GM19397 (cell line): ENCODE measurements around the gene KLF15.

Experiments
- ATAC-seq: cut with Tn5 transposase; IDR thresholded peaks from one replicate; pipeline ENCODE4 v1.9.1; 2021; ENCODE audit warnings: mild to moderate bottlenecking, moderate library complexity; ENCODE audit not compliant: unreplicated experiment

The KLF15 gene

GRCh38 chr3:126389794-126390146 is 32.6 kb upstream of the KLF15 start:
- ATAC-seq, result no peak

- no peak for ATAC-seq
These were observed 32.0 kb upstream of the KLF15 start for GRCh38 chr3:126389112-126389793.

DNA sequence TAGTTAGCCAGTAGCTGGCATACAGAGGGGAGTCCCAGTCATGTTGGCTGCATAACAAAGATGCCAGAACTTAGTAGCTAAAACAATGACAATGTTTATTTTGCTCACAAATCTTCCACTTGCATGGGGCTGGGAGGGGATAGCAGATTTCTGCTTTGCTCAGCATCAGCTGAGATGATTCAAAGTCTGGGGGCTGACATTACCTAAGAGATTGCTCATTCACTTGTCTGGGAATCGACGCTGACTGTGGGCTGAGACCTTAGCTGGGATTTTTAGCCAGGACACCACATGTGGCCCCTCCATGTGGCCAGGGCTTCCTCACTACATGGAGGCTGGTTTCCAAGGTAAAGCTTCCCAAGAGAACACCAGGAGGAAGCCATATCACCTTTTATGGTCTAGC is 24.8 kb upstream of the KLF15 start:
- no peak for ATAC-seq

GRCh38 chr3:126380011-126380768 is 23.0 kb upstream of the KLF15 start:
- no peak for ATAC-seq

DNA sequence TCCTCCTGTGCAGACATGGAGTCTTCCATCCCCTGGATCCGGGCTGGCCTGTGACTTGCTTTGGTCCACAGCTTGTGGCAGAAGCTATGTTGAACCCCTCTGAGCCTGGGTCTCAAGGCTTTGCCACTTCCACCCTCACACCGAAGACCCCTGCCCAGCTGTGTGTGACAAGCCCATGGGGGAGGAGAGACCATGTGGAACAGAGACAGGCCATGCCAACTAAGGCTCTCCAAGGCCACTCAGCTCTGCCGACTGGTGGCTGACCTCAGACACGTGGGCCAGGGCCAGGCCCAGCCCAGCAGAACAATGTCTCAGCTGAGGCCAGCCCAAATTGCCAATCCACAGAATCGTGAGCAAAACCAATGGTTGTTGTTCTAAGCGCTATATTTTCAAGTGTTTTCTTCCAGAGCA is 21.1 kb upstream of the KLF15 start:
- ATAC-seq, result no peak

DNA sequence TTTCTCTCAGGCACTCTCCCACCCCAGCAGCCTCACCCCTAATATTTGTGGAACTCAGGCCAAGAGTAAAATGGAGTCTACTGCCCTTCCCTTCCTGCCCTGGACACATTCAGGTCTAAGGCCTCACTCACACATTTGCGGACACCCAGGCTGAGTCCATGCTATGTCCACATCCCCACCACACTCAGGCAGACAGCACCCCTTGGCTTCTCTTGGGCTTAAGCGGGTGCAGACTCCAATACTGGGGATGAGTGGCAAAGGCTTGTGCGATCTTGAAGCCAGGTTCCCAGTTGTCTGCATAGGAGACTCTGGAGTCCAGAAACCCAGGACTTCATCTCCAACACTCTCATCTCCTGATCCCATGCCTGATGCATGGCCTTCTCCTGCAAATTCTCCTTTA is 20.0 kb upstream of the KLF15 start:
- ATAC-seq, result no peak

DNA sequence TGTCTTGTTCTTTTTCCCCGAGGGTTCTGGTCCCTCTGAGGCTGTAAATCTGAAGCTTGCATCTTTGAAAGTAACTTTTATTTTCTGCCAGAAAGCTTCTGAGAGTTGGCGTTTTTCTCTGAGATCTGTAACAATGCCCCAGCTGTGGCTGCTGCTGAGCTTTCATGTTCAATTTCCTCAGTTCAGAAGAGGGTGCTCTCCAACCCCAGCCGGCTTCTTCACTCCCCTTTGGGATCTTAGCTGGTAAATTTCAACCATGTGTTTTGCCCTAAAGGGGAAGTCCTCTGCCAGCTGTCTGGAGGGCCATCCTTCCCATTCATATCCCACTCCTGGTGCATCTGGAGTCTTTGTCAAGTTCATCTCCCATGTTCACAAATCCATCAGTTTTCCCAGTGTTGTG is 19.2 kb upstream of the KLF15 start:
- no peak for ATAC-seq

GRCh38 chr3:126375835-126376331 is 18.7 kb upstream of the KLF15 start:
- ATAC-seq, result no peak

GRCh38 chr3:126373682-126374601 is 16.7 kb upstream of the KLF15 start:
- no peak for ATAC-seq

GRCh38 chr3:126373146-126373613 is 16.0 kb upstream of the KLF15 start:
- no peak for ATAC-seq

DNA sequence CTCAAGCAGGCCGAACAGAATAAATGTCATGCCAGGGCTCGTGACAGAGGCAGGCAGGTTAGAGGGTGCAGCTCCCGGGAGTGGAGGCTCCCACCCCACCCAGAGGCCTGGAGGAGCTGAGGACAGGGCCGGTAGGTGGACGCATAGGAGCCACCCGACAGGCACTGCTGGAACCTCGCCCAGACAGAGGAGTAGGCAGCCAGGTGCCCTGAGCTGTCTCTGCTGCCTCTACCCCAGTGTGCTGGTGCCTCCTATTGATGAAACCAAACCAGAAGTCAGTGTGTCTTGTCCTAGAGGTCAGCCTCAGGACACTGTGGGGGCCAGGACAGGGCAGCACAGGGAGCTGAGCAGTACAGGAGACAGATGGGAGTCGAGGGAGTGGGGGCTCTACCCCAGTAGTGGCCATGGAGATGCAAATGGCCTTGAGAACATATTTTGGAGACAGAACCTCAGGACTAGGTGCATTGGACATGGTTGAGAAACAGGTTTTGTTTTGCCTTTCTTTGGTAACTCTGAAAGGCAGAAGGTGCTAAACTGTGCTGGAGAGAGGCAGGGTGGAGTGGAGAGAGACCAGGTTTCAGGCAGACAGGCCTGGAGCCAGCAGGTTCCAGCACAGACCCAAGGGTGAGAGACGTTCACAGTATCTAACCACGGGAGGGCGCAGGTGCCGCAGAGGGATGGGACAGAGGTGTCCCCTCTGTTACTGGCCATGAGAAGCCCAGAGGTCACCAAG is 15.4 kb upstream of the KLF15 start:
- no peak for ATAC-seq

DNA sequence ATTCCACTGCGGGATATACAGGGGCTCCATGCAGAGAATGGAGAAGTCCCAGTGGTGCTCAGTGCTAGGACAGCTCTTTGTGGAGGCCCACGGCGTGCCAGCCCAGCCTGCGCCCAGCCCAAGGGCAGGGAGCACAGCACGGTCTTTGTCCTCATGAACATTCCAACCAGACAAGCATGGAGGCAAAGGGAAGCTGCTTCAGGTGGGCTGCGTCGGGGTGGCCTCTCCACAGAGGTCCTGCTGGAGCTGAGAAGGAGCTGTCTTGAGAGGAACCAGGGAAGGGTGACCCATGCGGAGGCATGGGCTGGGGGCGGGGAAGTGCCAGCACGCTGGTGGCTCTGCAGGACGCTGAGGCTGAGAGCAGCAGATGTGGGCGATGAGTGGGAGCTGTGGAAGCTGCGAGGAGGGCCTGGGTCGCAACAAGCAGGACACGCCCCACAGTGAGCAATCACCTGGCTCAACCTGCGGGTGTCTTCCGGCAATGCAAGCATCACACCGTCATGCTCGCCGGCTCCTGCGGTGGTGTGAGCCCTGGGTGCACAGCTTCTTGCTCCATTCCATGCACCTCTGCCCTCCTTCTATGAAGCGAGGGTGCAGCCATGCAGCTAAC is 14.0 kb upstream of the KLF15 start:
- ATAC-seq, result no peak

DNA sequence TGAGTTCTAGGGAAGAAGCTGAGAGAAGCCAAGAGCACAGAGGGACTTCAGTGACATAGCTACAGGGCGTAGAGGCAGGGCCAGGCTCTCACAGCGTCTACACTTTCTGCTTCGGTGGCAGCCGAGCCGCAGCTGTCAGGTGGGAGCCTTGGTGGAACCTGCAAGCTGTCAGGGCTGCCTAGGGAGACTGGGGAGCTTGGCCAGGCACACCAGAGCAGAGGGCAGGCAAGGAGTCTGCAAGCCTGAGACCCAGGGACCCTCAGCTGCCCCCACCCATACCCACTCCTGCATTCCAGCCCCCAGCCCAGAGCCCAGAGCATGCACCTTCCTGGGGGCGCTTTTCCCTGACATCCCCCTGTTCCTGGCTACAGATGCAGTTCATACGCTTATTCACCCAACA is 13.4 kb upstream of the KLF15 start:
- ATAC-seq, result no peak

GRCh38 chr3:126370055-126370454 is 12.8 kb upstream of the KLF15 start:
- no peak for ATAC-seq

DNA sequence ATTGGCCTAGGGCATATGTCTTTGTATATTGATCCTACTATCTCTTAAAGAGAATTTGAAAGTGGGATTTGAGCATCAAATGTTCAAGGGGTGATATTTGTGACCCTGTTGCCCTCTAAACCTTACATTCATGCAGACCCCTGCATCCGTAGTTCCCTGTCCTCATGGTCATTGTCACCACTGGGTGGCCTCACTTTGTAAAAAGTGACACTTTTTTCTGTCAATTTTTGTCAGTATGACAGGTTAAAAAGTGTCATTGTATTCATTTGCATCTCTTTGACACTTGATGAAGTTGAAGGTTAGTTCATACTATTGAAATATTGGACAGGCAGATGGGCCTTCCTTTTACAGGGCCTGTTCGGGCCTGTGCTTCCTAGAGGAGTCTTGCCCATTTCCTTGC is 12.3 kb upstream of the KLF15 start:
- ATAC-seq, result no peak

DNA sequence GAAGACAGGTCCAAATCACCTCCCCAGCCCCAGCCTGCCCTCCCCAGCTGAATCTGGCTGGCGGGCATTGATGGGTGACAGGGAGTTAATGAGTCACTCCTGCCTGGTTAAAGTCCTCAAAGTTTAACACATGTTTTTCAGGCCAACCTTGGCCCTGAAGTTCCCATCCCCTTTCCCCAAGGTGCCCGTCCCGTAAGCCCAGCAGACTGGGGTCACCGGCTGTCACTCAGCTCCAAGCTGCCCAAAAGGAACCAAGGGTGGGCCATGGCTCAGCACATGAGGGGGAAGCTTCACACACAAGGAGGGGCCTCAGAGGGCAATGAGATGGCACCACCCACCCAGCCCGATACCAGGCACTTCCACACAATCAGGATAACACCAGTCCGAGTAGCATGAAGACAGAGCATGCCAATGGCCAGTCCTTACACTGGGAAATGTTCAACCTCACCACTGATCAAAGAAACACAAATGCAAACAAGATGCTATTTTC is 10.2 kb upstream of the KLF15 start:
- no peak for ATAC-seq

GRCh38 chr3:126365351-126366277 is 8.4 kb upstream of the KLF15 start:
- no peak for ATAC-seq

DNA sequence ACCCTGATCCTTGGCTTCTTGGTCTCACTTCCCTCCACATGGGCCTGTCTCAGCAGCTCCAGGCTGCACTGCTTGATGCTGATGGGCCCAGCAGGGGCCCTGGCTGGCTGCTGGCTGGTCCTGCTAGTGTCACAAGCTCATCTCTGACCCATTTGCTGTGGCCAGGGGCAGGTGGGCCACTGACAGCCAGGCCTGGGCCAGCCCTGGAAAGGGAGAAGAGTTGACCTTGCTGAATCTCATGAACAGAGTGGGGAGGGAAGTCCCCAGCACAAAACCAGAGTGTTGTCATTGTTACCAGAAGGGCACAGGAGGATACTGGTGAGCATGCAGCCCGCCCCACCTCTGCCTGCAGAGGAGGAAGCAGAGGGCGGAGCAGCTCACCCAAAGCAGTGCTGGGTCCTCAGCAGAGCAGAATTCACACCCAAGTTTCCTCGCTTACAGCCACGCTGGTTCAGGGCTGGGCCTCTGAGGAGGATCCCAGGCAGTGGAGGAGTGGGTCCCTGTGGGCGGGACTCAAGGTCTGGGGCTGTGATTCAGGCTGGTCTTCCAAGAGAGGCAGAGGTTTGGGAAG is 7.6 kb upstream of the KLF15 start:
- no peak for ATAC-seq
